ENCODE results near the gene SMR3A. TPM values are rescaled to one million over a fixed set of nuclear protein-coding genes. Genes with fewer than 3 reads are reported as not detected.

Gene SMR3A
- total and polyA plus RNA-seq, 2 of the 4 experiments (the other 2 are of a cell fraction) = not detected

- Histone ChIP-seq H2AK9ac (replicated peaks; ENCODE audit: low read depth, low read length, poor library complexity) (no peak overlapping the region), H4K8ac (ENCODE audit: low read depth in 2 of 2, low read length in 2 of 2) (no peak overlapping the region), H3K4me2 (ENCODE audit: low read depth, low read length) (no peak overlapping the region), H3K4me3 (ENCODE audit: insufficient read depth, low read depth, low read length) (no peak overlapping the region), H2BK20ac (ENCODE audit: low read depth, low read length) (no peak overlapping the region), H2BK120ac (ENCODE audit: low read depth, low read length) (no peak overlapping the region), H2BK5ac (ENCODE audit: low read depth, low read length, poor library complexity, severe bottlenecking) (no peak overlapping the region), H2AK5ac (ENCODE audit: low read depth, low read length) (no peak overlapping the region), H3K79me1 (ENCODE audit: low read depth in 1 of 2, low read length in 2 of 2) (no peaks in the 10 kb centered on the region), H3K14ac (replicated peaks; ENCODE audit: low read depth, low read length) (no peak overlapping the region), H3K4me1 (ENCODE audit: control insufficient read depth, insufficient read depth, low read length) (no peaks in the 10 kb centered on the region), H3K23ac (ENCODE audit: low read depth, low read length) (no peak overlapping the region), H4K5ac (ENCODE audit: low read depth, low read length) (no peak overlapping the region), H3K27me3 (ENCODE audit: control insufficient read depth, insufficient read depth, low read length) (no peaks in the 10 kb centered on the region), H2AFZ (replicated peaks; ENCODE audit: low read length, poor library complexity) (no peak overlapping the region), H4K91ac (ENCODE audit: insufficient read depth, low read depth, low read length) (no peak overlapping the region), H3K56ac (ENCODE audit: extremely low read depth, insufficient read depth, low read length) (no peak overlapping the region), H2BK15ac (ENCODE audit: low read depth, low read length) (no peak overlapping the region), H3K18ac (ENCODE audit: low read depth, low read length) (no peak overlapping the region), H3K9me1 (ENCODE audit: insufficient read depth, low read length) (no peaks in the 10 kb centered on the region), H3K4ac (ENCODE audit: low read depth, low read length) (no peak overlapping the region), H3K27ac (ENCODE audit: insufficient read depth, low read length) (no peak overlapping the region), H3K9ac (ENCODE audit: low read depth, low read length) (no peak overlapping the region), H3K9me3 (ENCODE audit: control insufficient read depth, insufficient read depth, low read length) (no peaks in the 10 kb centered on the region), H4K20me1 (ENCODE audit: insufficient read depth, low read length) (no peaks in the 10 kb centered on the region), H3K36me3 (ENCODE audit: control insufficient read depth, insufficient read depth, low read length) (no peaks in the 10 kb centered on the region)
- dilution Hi-C loops (cut with HindIII; ENCODE audit: low sequenced_read_pairs, unreplicated experiment) (no loop called here), in situ Hi-C loops (cut with MboI; ENCODE audit: low sequenced_read_pairs) (no loop called here), intact Hi-C loops (cut with micrococcal nuclease) (no loop called here)
- DNase-seq (no peak), ATAC-seq (ENCODE audit: low read depth) (no peak)
- WGBS, 2 experiments (ENCODE audit: extremely low coverage in 2 of 2, insufficient read length in 1 of 2) = no CpG with 5 or more reads among the region's 3 CpGs
- CTCF ChIA-PET = no interaction called here
- BruUV-seq (replicated peaks) = no TSS peak
- POLR2A ChIA-PET (ENCODE audit: unreplicated experiment) = no interaction called here
- TF ChIP-seq CTCF (conservative IDR thresholded peaks at IDR 0.05; ENCODE audit: low read depth, low read length) (no peak), ELK1 (IDR thresholded peaks at IDR 0.05; ENCODE audit: borderline replicate concordance, low read depth, low read length) (no peak), MXI1 (IDR thresholded peaks at IDR 0.05; ENCODE audit: borderline replicate concordance, low read depth, low read length) (no peak), FOS (IDR thresholded peaks at IDR 0.05; ENCODE audit: low read depth, low read length) (no peak), NFE2L2 (IDR thresholded peaks at IDR 0.05; ENCODE audit: low read depth, low read length) (no peak), POLR2A (IDR thresholded peaks at IDR 0.05; ENCODE audit: low read depth, low read length) (no peak)
Measured at GRCh38 chr4:70380578-70380977, 20.0 kb downstream of the SMR3A start.

Data from IMR-90 (cell line).